Measurements from ENCODE around the gene GLRX2.
"Not testable (repeated sequence)": the region's sequence is repeated elsewhere in the genome, so short reads cannot be mapped to it uniquely, and the experiment has no call there.

The GLRX2 gene

GRCh38 chr1:193060406-193060805 lies 44.8 kb downstream of the GLRX2 start:
- DNase-seq (ENCODE audit: low read depth in 2 of 2), result peak in 1 of 2 donors; percentile 23
- H3K4me3 ChIP-seq (replicated peaks in 1 of 2; ENCODE audit: low read depth in 2 of 2, low read length in 2 of 2), result peak overlapping the region; percentile 78 to 97
- no peak for TF ChIP-seq CTCF (IDR thresholded peaks at IDR 0.05; ENCODE audit: low read depth, low read length)

- DNase-seq (ENCODE audit: low read depth in 2 of 2), result no peak
- no peak for TF ChIP-seq CTCF (IDR thresholded peaks at IDR 0.05; ENCODE audit: low read depth, low read length)
- peak overlapping the region; percentile 78 to 97 for H3K4me3 ChIP-seq (replicated peaks in 1 of 2; ENCODE audit: low read depth in 2 of 2, low read length in 2 of 2)
Observed at GRCh38 chr1:193060115-193060403, 45.2 kb downstream of the GLRX2 start.

GRCh38 chr1:193059282-193060114 lies 45.7 kb downstream of the GLRX2 start, which contains the start of the genes RO60 and UCHL5:
TSS of gene RO60 (plus strand) at chr1:193059612. CDS start at chr1:193069055, 9,443 bp downstream.
TSS of gene UCHL5 (minus strand) at chr1:193059360. CDS start at chr1:193059260, 100 bp downstream.
- peak; percentile 99 for DNase-seq (ENCODE audit: low read depth in 2 of 2)
- peak within 1 kb of the TSS; percentile 78 to 97 for H3K4me3 ChIP-seq (replicated peaks in 1 of 2; ENCODE audit: low read depth in 2 of 2, low read length in 2 of 2)
- TF ChIP-seq CTCF (IDR thresholded peaks at IDR 0.05; ENCODE audit: low read depth, low read length), result no peak

- peak; percentile 54 to 59 for DNase-seq (ENCODE audit: low read depth in 2 of 2)
- peak overlapping the region; percentile 78 to 97 for H3K4me3 ChIP-seq (replicated peaks in 1 of 2; ENCODE audit: low read depth in 2 of 2, low read length in 2 of 2)
- no peak for TF ChIP-seq CTCF (IDR thresholded peaks at IDR 0.05; ENCODE audit: low read depth, low read length)
Observed at GRCh38 chr1:193058529-193059281, 46.5 kb downstream of the GLRX2 start.

- H3K4me3 ChIP-seq (replicated peaks in 1 of 2; ENCODE audit: low read depth in 2 of 2, low read length in 2 of 2), result no peak overlapping the region
- TF ChIP-seq CTCF (IDR thresholded peaks at IDR 0.05; ENCODE audit: low read depth, low read length), result no peak
- no peak for DNase-seq (ENCODE audit: low read depth in 2 of 2)
Observed at GRCh38 chr1:193054169-193054675, 51.0 kb downstream of the GLRX2 start.

GRCh38 chr1:193048913-193049312 lies 56.3 kb downstream of the GLRX2 start:
- not testable (repeated sequence) for H3K4me3 ChIP-seq (replicated peaks in 1 of 2; ENCODE audit: low read depth in 2 of 2, low read length in 2 of 2); DNase-seq (ENCODE audit: low read depth in 2 of 2)
